ENCODE results near the gene XKRX. TPM values are rescaled to one million over a fixed set of nuclear protein-coding genes. Genes with fewer than 3 reads are reported as not detected.

Gene XKRX
- total RNA-seq: under 0.01 and 0.29 TPM in 2 replicates

DNA sequence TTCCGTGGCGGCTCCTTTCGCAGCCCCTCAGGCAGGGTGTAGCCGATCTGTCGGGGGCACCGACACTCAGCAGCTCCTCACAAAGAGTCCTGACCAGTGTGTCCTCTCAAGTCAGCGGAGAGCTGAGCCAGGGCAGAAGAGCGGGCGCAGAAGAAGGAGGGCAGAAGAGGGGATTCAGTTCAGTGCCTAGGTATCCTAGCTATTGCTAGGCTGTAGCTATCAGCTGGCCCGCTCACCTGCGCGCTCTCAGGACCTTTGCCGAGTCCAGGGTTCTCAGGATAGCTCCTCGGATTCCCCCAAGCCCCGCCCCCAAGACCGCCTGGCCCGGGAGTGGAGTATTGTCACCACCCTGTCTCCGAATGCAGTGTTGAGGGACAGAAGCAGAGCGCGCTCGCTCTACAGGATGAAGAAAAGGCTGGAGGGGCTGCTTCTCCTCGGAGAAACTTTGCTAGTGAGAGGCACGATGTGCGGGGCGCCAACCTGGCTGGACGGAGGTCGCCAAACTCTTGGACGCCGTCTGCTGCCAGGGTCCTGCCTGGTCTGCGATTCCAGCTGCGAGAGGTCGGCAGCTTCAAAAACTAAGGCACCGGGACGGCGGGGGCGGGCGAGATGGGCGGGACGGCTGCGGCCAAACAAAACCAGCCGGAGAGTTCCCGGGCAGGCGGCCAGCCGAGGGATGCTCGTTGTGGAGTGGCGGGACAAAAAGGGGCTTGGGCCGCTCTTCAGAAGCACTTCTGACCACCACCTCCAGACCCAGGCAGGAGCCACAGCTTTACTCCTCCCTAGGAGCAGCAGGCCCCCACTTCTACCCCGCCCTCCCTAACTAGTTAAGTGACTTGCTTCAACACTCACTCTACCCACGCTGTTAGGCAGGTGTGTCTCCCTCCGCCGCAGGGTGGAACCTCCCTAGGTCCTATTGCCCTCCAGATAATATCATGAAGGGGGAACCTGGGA is at the start of gene XKRX:
Gene XKRX (minus strand): TSS at position 258 of the 954 bp plus-strand sequence. CDS start 613 bp downstream, outside the sequence.

DNA sequence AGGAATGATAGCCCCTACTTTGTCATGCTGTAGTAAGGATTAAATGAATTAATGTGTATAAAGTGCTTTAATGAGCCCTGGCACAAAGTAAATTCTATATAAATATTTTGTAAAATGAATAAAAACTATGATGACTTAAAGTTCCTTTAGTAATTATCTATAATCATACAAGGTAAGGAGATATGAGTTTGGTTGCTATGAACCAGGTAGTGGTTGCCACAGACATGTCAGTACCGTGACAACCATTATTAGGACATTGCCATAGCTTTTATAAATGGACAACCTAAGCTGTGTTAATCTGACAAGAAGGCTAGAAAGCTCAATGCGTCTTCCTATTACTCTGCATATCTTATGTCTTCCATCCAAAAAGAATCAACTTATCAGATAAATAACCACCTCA is 40.7 kb upstream of the XKRX start, which contains the start of gene ARL13A:
Gene ARL13A (plus strand): TSS at position 301 of the 400 bp plus-strand sequence. CDS start 3,982 bp downstream, outside the sequence.

DNA sequence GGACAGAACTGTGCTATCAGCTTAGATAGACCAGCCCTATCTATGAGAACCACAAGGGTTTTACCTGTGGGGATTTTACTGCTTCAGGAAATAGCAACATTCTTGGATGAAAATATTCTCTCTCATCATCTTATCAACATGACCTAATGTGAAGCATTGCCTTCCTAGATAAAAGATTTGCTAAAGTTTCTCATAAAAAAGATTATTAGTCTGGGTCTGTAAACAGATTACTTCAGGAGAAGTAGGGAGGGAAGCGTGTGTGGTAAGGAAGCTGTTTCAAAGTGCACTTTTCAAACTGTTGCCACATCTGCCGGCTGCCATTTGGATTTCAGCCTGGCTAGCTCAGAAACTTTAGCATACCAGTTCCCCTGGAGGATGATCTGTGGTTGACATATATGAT is 54.4 kb downstream of the XKRX start, which contains the start of gene NOX1:
Gene NOX1 (minus strand): TSS at position 35 of the 400 bp plus-strand sequence. CDS start 220 bp downstream, outside the sequence.

Other genes with a start within 250 kb of the XKRX start
- 8.8 and 11.5 TPM in 2 replicates for gene SYTL4, start 196.8 kb downstream of the XKRX start, total RNA-seq
- gene CSTF2, start 108.5 kb downstream of the XKRX start, total RNA-seq: 15.7 and 18.4 TPM in 2 replicates
- gene NOX1, start 54.6 kb downstream of the XKRX start, total RNA-seq: not detected in 2 replicates
- gene ARL13A, start 40.8 kb upstream of the XKRX start, total RNA-seq: not detected in 2 replicates
- gene TRMT2B, start 123.2 kb upstream of the XKRX start, total RNA-seq: 21.2 and 26.7 TPM in 2 replicates
- gene TMEM35A, start 150.0 kb upstream of the XKRX start, total RNA-seq: 1.8 and 2.9 TPM in 2 replicates
- gene CENPI, start 169.3 kb upstream of the XKRX start, total RNA-seq: 7.5 and 17.7 TPM in 2 replicates